ENCODE measurements around the gene EVPL.

- TF ChIP-seq CTCF (IDR thresholded peaks at IDR 0.05; ENCODE audit: poor library complexity) (no peak), EZH2 (IDR thresholded peaks at IDR 0.05; ENCODE audit: borderline replicate concordance) (no peak), EZH2phosphoT487 (IDR thresholded peaks at IDR 0.05; ENCODE audit: low read depth, severe bottlenecking, unreplicated experiment) (no peak)
Measured at GRCh38 chr17:76048711-76049110, 21.6 kb upstream of the EVPL start.
